M059J (cell line): Measurements from ENCODE around the gene CCNL1. TPM values are rescaled to one million over a fixed set of nuclear protein-coding genes. Genes with fewer than 3 reads are reported as not detected.

Experiments
- DNase-seq: peaks from one replicate; pipeline ENCODE4 v3.0.0-alpha.2; 2012; ENCODE audit warnings: low read depth
- total RNA-seq: library from RNA; depleted of rRNA; stranded (reverse); fragments of >200 nt; shearing (Covaris generic); gene quantifications from 2 replicates; pipeline ENCODE4 v1.2.3, GENCODE V29; 2014

Gene CCNL1
- total RNA-seq, 1 experiment from 2014 or later: 62.9 TPM

- peak; percentile 54 for DNase-seq
Observed at GRCh38 chr3:157123621-157124020, 36.3 kb downstream of the CCNL1 start.

- DNase-seq: no peak
Observed at GRCh38 chr3:157122832-157123427, 37.0 kb downstream of the CCNL1 start.

GRCh38 chr3:157122116-157122515 is 37.8 kb downstream of the CCNL1 start:
- DNase-seq: peak; percentile 95

GRCh38 chr3:157121522-157121921 is 38.4 kb downstream of the CCNL1 start:
- DNase-seq: no peak

- DNase-seq: no peak
Observed at GRCh38 chr3:157120071-157120892, 39.7 kb downstream of the CCNL1 start.

GRCh38 chr3:157119369-157119951 is 40.5 kb downstream of the CCNL1 start:
- no peak for DNase-seq

GRCh38 chr3:157117875-157118654 is 41.9 kb downstream of the CCNL1 start:
- no peak for DNase-seq

- no peak for DNase-seq
Observed at GRCh38 chr3:157117206-157117605, 42.7 kb downstream of the CCNL1 start.

GRCh38 chr3:157116017-157116416 is 43.9 kb downstream of the CCNL1 start:
- no peak for DNase-seq

GRCh38 chr3:157115069-157116006 is 44.6 kb downstream of the CCNL1 start:
- DNase-seq: peak; percentile 95

GRCh38 chr3:157113832-157114505 is 46.0 kb downstream of the CCNL1 start:
- no peak for DNase-seq

GRCh38 chr3:157112536-157112935 is 47.4 kb downstream of the CCNL1 start:
- DNase-seq: no peak

- no peak for DNase-seq
Observed at GRCh38 chr3:157111518-157111917, 48.4 kb downstream of the CCNL1 start.

GRCh38 chr3:157110761-157111278 is 49.1 kb downstream of the CCNL1 start:
- DNase-seq: no peak

GRCh38 chr3:157109267-157110141 is 50.4 kb downstream of the CCNL1 start:
- DNase-seq: no peak

GRCh38 chr3:157107644-157108133 is 52.3 kb downstream of the CCNL1 start:
- DNase-seq: no peak

- no peak for DNase-seq
Observed at GRCh38 chr3:157107037-157107436, 52.9 kb downstream of the CCNL1 start.

- DNase-seq: peak; percentile 46
Observed at GRCh38 chr3:157104928-157105652, 54.9 kb downstream of the CCNL1 start.
